Measurements from ENCODE around the gene PLBD1. TPM values are rescaled to one million over a fixed set of nuclear protein-coding genes. Genes with fewer than 3 reads are reported as not detected.

Gene PLBD1
- polyA plus RNA-seq, 1 donor (not counting 4 experiments of a cell fraction or from before 2014, with no cell fraction given): 7.2 TPM

- Histone ChIP-seq H3K27ac (ENCODE audit: control insufficient read depth, insufficient read depth, low read length) (no peak overlapping the region), H2AFZ (ENCODE audit: control insufficient read depth, low read length) (no peak overlapping the region), H3K79me2 (ENCODE audit: control insufficient read depth, insufficient read depth, low read length) (no peaks in the 10 kb centered on the region), H3K27me3 (ENCODE audit: control insufficient read depth, extremely low read depth, insufficient read depth, low read length) (no peaks in the 10 kb centered on the region), H3K4me2 (ENCODE audit: control insufficient read depth, extremely low read depth, insufficient read depth, low read depth, low read length) (no peak overlapping the region), H3K9ac (ENCODE audit: control insufficient read depth, extremely low read depth, insufficient read depth, low read length) (no peak overlapping the region), H4K20me1 (ENCODE audit: control insufficient read depth, extremely low read depth, insufficient read depth, low read length) (no peaks in the 10 kb centered on the region), H3K9me1 (ENCODE audit: control insufficient read depth, extremely low read depth, insufficient read depth, low read length) (no peaks in the 10 kb centered on the region), H3K4me3 (ENCODE audit: control insufficient read depth in 2 of 3, extremely low read depth in 1 of 3, insufficient read depth in 2 of 3, low read depth in 1 of 3, low read length in 3 of 3) (no peak overlapping the region), H3K9me3 (ENCODE audit: control insufficient read depth, low read depth, low read length) (no peaks in the 10 kb centered on the region), H3K36me3 (ENCODE audit: control insufficient read depth in 2 of 2, extremely low read depth in 1 of 2, insufficient read depth in 2 of 2, low read length in 2 of 2) (no peaks in the 10 kb centered on the region), H3K4me1 (ENCODE audit: control insufficient read depth, extremely low read depth, insufficient read depth, low read length) (peaks cover 10% of the 10 kb centered on the region)
- FAIRE-seq (no peak), DNase-seq (ENCODE audit: low read depth, low spot score) (no peak)
- dilution Hi-C loops (cut with MboI; ENCODE audit: extremely low pct_ligation_motif_present, low sequenced_read_pairs): no loop called here
- no peak for TF ChIP-seq EZH2 (IDR thresholded peaks at IDR 0.05; ENCODE audit: low read length)
- TF ChIP-seq CTCF (optimal IDR thresholded peaks at IDR 0.05 in 1 of 3, IDR thresholded peaks at IDR 0.05 in 1 of 3, conservative IDR thresholded peaks at IDR 0.05 in 1 of 3; ENCODE audit: extremely low read depth in 1 of 3, insufficient read depth in 2 of 3, low read length in 3 of 3): no peak
Measured at GRCh38 chr12:14571779-14572178, 4.1 kb upstream of the PLBD1 start.

DNA sequence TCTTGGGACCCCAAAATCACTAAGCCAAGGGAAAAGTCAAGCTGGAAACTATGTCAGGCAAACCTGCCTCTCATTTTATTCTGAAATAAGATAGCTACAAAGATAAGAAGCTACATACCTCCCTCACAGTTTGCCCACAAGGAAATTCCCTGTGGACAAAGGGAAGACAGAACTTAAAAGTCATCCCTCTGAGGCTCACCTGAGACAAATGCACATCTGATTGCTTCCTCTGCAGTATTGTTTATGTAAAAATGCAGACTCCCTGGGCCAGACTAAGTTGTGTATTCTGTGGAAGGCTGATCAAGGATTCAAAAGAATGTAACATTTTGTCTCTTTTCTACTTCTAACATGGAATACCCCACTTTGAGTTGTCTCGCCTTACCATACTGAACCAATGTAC, 2.5 kb upstream of the PLBD1 start:
- no peak overlapping the region for H3K9ac ChIP-seq (ENCODE audit: control insufficient read depth, extremely low read depth, insufficient read depth, low read length)
- DNase-seq (ENCODE audit: low read depth, low spot score) (no peak), FAIRE-seq (no peak)
- H4K20me1 ChIP-seq (ENCODE audit: control insufficient read depth, extremely low read depth, insufficient read depth, low read length): no peaks in the 10 kb centered on the region
- H3K4me1 ChIP-seq (ENCODE audit: control insufficient read depth, extremely low read depth, insufficient read depth, low read length): peaks cover 10% of the 10 kb centered on the region
- TF ChIP-seq CTCF (optimal IDR thresholded peaks at IDR 0.05 in 1 of 3, IDR thresholded peaks at IDR 0.05 in 1 of 3, conservative IDR thresholded peaks at IDR 0.05 in 1 of 3; ENCODE audit: extremely low read depth in 1 of 3, insufficient read depth in 2 of 3, low read length in 3 of 3) (no peak), EZH2 (IDR thresholded peaks at IDR 0.05; ENCODE audit: low read length) (no peak)
- dilution Hi-C loops (cut with MboI; ENCODE audit: extremely low pct_ligation_motif_present, low sequenced_read_pairs): no loop called here
- no peaks in the 10 kb centered on the region for H3K36me3 ChIP-seq (ENCODE audit: control insufficient read depth in 2 of 2, extremely low read depth in 1 of 2, insufficient read depth in 2 of 2, low read length in 2 of 2)
- no peak overlapping the region for H3K4me3 ChIP-seq (ENCODE audit: control insufficient read depth in 2 of 3, extremely low read depth in 1 of 3, insufficient read depth in 2 of 3, low read depth in 1 of 3, low read length in 3 of 3)
- no peak overlapping the region for H3K4me2 ChIP-seq (ENCODE audit: control insufficient read depth, extremely low read depth, insufficient read depth, low read depth, low read length)
- H3K27me3 ChIP-seq (ENCODE audit: control insufficient read depth, extremely low read depth, insufficient read depth, low read length): no peaks in the 10 kb centered on the region
- no peaks in the 10 kb centered on the region for H3K9me3 ChIP-seq (ENCODE audit: control insufficient read depth, low read depth, low read length)
- no peak overlapping the region for H2AFZ ChIP-seq (ENCODE audit: control insufficient read depth, low read length)
- H3K79me2 ChIP-seq (ENCODE audit: control insufficient read depth, insufficient read depth, low read length): no peaks in the 10 kb centered on the region
- no peak overlapping the region for H3K27ac ChIP-seq (ENCODE audit: control insufficient read depth, insufficient read depth, low read length)
- no peaks in the 10 kb centered on the region for H3K9me1 ChIP-seq (ENCODE audit: control insufficient read depth, extremely low read depth, insufficient read depth, low read length)

Data from keratinocyte (primary cell).